HG03039 (cell line): ENCODE data around the gene TARS3.

Source experiments
- ATAC-seq: cut with Tn5 transposase; IDR thresholded peaks from one replicate; pipeline ENCODE4 v1.9.1; 2021; ENCODE audit warnings: mild to moderate bottlenecking, moderate library complexity; ENCODE audit not compliant: unreplicated experiment

The TARS3 gene

DNA sequence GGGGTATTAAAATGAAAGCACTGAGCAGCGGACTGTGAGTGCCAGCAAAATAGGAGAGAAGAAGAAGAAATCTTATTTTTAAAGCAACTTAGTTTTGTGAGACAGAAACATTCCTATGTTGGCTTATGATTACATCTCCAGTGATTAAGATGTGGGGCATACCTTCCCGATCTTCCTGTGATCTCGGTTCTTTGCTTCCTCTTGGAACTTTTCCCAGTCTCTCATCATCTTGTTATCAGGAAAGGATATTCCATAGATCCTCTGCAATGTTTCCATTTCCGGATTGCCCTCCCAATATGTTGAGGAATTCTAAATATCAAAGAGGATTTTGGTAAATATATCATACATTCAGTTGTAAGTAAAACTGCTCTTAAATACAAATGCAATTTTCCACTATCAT is 22.2 kb downstream of the TARS3 start:
- ATAC-seq: no peak

DNA sequence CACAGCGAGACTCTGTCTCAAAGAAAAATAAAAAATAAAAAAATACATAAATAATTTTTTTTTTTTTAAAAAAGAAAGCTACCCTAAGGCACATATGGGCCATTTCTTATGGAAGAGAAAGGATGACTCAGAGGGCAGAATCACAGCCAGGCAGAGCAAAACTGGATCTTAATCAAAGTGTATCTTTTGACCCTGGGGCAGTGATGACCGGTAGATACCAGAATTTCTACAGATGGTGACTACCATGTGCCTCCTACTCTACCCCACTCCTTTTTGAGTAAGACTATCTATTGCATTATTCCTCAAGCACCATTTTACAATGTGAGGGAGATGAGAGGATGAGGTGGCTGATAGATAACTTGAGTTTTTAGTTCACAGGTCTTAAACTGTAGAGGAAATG is 26.0 kb downstream of the TARS3 start:
- ATAC-seq: no peak

DNA sequence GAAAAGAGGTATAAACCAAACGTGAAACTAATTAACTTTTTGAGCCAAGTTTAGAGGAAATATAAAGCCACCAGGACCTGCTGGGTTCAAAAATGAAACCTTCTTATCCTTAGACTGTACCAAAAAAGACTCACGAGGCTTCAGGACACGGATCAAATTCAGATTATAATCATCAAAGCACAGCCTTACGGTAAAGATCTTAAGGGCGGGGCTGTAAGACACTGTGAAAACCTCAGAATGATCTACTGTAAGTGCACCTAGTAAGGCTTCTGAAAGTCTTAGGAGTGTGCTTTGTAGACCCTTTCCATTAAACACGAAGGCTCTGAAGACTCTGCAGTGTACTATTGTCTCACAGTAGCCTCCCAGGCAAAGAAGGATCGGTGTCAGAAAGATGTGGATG is 26.8 kb downstream of the TARS3 start:
- ATAC-seq: no peak

DNA sequence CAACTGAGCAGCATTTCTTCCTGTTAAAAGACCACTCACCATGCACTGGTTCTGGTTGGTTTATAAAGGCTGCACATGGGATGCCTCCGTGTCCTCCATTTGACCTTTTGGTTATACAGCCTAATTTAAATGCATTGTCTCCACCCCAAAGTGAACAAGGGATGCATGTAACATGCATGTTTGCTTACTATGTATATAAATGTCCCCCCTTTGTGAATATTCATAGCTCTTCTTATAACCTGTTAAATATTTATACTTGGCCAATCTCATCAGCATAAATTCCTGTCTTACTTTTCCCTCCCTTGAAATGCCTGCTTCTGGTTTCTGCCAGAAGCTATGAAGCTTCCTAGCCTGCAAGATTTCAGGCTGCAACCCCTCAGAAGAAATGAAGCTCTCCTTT is 27.4 kb downstream of the TARS3 start:
- ATAC-seq: no peak

DNA sequence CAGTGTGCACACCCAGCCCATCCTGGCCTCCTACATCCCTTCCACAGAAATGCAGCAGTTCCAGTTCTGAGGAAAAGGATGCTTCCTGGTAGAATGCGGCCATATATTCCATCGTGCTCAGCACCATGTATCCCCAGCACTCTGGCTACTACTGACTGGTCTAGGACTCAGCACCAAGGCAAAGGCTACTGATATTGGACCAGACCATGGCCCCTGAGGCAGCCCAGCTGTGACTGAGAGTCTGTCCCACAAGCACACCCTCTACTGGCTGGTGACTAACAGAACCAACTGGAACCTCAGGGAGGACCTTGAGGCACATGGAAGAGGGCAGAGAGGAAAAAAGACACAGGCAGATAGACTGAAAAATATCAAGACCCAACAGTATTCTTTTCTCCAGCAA is 30.0 kb downstream of the TARS3 start:
- no peak for ATAC-seq

DNA sequence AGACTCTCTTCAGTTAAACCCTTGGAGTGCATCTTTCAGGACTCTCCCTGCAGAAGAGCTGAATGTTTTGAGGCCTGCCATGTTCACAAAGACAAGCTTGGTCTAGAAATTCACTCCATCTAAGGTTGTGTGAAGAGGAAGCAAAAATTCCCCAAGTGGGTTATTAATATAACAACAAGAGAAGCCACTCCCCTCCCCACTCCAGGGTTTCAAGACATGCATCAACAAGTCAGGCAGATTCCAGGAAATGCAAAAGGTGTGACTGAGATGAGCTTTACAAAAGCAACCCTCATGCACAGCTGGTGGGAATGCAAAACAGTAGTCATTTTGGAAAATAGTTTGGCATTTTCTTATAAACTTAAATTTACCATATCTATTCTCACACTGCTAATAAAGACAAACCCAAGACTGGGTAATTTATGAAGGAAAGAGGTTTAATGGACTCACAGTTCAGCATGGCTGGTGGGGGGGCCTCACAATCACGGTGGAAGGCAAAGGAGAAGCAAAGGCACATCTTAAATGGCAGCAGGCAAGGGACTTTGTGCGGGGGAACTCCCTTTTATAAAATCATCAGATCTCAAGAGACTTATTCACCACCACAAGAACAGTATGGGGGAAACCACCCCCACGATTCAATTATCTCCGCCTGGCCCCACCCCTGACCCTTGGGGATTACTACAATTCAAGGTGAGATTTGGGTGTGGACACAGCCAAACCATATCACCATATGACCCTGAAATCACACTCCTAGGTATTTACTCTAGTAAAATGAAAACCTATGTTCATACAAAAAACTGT is 31.3 kb downstream of the TARS3 start:
- no peak for ATAC-seq

DNA sequence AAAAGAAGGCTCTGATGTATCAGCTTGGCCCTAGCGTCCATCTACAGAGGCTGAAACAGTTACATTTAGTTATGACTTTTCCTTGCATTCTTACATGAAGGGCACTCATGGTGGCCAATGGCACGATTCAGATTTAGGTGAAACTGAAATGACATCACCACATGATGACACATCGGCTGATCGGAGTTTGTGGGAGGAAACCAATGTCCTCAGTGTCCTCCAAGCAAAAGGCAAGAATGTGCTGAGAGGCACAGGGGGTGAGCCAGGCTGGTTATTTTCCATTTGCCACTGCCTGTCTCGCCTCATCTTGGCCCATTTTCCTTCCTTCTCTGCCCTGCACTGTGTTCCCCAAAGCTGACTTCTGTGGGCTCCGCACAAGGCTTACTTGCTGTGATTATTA is 34.4 kb downstream of the TARS3 start:
- ATAC-seq: no peak

DNA sequence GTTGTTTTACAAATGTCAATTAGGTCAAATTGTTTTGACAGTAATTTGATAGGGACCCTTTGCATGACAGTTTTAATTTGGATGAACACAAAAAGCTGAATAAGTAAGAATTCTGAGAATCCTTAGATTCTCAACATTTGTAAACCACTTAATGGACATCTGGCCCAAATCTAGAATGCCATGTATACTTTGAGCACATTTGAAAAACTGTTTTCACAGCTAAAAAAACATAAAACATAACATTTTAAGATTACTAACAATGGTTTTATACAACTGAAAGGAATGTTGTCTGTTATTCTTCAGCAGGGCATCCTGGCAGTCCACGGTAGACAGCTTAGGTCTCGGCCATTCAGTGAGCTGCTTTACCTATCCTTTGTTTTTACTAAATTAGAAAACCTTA is 37.6 kb downstream of the TARS3 start:
- ATAC-seq: no peak

DNA sequence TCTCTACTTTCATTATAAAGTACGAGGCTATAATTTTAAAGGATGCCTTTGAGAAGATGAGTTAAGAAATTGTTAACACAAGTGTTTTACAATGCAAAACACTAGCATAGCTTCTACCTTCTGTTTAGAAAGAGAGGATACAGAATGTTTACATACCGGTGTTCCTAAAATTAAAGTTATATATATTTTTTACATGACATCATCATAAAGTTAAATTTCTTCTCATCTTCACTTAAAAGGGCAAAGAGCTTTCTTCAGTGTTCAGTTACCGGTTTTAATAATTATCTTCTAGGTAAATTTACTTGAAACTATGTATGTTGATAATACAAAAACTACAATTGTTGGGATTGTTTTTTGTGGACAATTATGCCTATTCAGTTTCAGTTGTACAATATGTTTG is 39.4 kb downstream of the TARS3 start:
- no peak for ATAC-seq

DNA sequence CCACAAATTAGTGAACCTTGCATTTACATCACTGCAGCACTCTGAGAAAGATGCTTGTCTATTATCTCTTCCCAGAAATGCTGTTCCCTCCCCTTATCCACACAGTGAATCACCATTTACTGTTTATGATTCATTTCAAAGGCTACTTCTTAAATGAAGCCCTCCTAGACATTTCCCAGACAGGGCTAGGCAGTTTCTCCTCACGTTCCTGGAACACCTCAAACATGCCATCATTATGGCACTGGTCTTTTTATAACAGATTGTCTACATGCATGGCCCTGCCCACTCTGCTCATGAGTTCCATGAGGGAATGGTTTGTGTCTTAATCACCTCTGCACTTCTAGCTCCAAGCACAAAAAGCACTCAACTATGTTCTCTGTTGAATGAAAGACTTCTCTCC is 39.9 kb downstream of the TARS3 start:
- ATAC-seq: no peak

DNA sequence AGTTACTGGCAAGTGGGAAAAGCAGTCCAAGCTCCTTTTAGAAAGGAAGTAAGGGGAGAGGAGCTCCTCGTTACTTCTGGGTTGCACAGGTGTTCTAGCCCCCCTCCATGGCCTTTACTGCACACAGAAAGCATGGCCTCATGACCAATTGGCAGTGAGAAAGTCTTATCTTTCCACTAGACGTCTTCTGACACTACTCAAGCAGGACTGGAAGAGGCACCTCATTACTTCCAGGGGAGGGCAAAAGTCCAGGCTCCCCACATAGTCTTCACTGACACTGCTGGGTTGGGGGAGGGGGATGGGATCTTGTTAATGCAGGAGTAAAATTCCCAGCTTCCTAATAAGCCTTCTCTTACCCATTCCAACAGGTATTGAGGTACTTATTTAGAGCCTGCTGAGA is 44.5 kb downstream of the TARS3 start:
- no peak for ATAC-seq

DNA sequence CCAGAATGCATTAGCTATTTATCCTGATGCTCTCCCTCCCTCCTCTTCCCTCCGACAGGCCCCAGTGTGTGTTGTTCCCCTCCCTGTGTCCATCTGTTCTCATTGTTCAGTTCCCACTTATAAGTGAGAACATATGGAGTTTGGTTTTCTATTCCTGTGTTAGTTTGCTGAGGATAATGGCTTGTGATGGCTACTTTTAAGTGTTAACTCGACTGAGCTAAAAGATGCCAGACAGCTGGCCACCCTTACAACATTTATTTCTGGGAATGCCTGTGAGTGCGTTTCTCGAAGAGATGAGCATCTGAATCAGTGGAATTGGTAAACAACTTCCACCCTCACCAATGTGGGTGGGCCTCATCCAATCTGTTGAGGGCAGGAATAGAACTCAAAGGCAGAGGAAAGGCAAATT is 47.3 kb downstream of the TARS3 start:
- ATAC-seq: no peak

DNA sequence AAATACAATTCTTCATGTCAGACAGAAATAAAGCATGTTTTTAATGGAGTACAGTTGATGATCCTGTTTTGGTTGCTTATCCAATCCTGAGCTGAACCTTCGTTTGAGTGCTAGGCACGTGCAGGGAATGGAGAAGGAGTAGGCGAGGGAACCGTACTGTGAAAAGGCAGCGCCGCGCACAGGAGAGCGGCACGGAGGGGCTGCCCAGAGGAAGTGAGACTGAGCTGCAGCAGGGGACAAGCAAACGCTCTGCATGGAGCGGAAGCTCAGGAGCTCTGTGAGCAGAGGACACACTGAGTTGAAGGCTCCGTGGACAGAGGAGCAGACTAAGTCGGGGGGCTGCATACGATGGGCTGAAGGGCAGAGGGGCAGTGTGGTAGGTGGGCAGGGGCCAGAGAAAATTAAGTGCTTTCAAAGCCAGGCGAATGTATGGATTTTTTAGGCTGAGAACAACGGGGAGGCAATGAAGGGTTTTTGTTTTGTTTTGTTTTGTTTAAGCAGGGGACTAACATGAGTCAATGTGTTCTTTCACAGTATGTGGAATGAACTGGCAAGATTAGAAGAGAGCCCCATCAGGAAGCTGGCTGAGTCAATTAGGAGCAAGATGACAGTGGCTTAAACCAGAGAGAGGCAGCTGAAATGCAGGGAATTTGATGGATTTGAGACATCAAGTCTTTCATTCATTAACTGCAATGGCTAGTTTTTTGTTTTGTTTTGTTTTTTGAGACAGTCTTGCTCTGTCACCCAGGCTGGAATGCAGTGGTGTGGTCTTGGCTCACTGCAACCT is 48.3 kb downstream of the TARS3 start:
- ATAC-seq: peak; percentile 68

DNA sequence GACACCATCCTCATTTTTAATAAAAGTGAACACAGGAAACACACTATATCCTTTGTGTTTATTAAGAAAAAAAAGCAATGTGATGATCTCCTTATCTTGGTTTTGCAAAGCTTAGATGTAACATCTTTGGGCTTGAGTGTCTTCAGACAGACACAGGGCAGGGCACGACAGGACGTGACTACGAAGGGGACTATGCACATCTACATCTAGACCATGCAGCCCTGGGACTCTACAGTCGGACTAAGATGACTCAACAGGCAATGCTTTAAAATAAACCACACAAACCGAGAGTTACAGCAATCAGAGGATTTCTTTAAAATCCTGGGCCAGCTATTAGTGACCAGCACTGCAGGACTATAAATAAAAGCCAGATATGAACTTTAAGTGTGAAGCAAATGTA is 49.3 kb downstream of the TARS3 start:
- ATAC-seq: no peak

DNA sequence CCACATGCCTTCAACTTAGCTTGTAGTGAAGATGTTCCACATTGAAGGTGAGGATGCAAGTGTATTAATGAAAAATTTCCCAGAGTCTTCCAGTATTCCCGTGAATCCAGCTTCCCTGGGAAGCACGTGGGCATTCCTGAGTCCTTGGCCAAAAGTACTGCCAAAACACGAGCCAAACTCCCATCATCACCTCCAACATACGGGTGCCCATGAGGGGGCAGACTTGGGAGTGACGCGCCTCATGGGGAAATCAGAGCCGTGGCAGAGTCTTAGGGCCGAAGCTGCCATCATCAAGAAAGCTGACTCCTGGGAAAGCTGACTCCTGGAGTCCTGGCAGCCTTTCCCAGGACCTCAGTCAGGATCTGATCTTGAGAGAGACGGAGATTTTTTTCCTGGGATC is 52.0 kb downstream of the TARS3 start:
- no peak for ATAC-seq

DNA sequence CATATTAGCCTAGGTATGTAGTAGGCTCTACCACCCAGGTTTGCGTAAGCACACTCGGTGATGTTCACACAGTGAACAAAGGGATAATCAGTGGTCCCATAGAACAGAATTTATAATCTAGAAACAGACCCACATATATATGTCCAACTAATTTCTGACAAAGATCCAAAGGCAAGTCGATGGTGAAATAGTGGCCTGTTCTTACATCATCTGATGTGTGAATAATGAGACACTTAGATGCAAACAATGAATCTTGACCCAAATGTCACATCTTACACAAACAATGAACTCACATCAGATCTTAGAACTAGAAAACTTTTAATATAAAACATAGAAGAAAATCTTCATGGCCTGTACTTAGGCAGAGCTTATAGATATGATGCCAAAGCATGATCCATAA is 54.5 kb downstream of the TARS3 start:
- no peak for ATAC-seq

DNA sequence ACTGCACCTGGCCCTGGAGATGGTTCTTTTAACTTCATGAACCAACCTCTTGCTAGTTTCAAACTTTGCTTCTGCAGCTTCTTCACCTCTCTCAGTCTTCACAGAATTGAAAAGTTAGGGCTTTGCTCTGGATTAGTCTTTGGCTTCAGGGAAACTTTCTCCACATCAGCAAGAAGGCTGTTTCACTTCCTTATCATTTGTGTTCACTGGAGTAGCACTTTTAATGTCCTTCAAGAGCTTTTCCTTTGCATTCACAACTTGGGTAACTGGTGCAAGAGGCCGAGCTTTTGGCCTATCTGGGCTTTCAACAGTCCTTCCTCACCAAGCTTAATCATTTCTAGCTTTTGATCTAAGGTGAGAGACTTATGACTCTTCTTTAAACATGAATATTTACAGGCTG is 56.4 kb downstream of the TARS3 start:
- no peak for ATAC-seq

DNA sequence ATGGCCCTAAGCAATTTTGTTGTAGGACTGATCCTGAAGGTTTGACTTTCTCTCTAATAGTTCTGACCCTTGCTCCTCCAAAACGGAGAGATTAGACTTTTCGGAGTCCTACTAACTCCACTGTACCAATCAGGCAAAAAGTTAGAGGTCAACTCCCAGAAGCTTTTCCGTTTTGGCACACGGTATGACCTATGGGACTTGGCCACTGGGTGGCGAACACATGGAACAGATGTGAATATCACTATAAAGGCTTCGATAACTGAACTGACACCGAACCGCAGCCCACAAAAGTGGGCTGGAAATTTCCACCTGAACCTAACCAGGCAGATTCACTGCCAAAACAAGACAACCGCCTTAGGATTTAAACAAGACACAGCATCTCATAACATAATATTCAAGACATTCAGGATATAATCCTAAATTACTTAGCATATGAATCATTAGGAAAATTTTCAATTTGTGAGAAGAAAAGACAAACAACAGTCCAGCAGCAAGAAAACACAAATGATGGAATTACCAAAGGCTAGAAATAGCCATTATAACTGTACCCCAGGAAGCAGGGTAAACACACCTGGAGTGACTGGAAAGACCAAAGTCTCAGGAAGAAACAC is 59.9 kb downstream of the TARS3 start:
- ATAC-seq: no peak

DNA sequence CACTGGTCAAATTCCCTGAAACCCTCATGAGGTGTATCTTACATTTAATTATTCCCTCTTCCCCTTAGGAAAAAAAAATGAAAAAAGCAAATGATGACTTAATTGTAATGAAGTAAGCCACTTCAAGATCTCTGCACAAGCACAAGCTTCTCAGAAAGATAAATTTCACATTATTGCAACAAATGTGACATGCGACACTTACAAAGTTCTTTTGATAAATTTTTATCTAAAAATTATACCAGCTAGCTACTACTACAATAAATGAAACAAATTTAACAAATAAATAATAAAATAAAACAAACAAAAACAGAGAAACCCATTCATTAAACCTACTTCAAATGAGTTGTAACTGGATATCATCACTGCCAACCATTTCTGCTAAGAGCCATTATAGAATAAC is 62.1 kb downstream of the TARS3 start:
- ATAC-seq: no peak

DNA sequence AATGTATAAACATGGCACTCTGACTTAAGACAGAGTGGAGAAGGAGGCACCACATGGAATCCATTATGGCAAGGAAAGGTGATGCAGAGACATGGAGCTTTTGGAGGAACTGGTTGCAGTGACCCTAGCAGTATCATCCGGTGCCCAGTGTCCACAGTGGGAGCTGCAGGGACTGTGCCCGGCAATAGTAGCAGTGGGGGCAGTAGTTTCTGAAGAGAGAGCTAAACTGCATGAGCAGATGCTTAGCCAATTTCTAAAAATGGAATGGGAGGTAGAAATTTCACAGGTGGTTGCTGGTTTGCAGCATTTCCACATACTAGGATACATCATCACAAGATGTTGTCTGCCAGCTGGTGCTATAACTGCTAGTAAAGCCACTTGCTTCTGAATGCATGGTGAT is 64.3 kb downstream of the TARS3 start:
- ATAC-seq: no peak

DNA sequence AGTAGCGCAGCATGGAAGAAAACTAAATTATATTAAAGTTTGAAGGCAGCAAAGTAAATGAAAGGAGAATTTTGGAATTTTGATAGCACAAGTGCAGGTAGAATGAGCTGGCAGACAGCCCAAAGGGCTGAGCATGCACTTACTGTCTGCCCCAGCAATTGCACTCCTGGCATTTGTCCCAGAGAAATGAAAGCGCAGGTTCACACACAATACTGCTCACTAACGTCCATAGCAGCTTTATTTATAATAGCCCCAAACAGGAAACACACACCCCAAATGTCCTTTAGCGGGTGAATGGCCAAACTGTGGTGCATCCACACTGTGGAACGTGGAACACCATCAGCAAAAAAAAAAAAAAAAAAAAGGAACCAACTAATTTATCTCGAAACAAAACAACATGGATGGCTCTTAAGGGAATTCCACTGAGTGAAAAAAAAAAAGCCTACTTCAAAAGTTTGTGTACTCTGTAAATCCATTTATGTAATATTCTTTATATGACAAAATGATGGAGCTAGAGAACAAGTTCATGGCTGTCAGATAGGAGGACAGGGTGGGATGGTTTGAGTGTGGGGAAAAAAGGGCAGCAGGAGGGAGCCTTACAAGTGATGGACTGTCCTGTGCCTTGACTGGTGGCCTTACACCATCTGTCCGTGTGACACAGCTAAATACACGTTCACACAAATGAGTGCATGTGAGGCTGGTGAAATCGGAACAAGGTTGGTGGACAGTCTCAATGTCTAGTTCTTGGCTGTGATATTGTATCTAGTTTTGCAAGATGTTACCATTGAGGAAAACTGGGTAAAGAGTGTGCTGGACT is 66.1 kb downstream of the TARS3 start:
- no peak for ATAC-seq
